GM18861 (cell line): ENCODE measurements around the gene C2CD4C.
"Not testable (repeated sequence)": the region's sequence is repeated elsewhere in the genome, so short reads cannot be mapped to it uniquely, and the experiment has no call there.

Experiments used
- ATAC-seq: cut with Tn5 transposase; IDR thresholded peaks from one replicate; pipeline ENCODE4 v1.9.1; 2021; ENCODE audit not compliant: unreplicated experiment

C2CD4C gene

DNA sequence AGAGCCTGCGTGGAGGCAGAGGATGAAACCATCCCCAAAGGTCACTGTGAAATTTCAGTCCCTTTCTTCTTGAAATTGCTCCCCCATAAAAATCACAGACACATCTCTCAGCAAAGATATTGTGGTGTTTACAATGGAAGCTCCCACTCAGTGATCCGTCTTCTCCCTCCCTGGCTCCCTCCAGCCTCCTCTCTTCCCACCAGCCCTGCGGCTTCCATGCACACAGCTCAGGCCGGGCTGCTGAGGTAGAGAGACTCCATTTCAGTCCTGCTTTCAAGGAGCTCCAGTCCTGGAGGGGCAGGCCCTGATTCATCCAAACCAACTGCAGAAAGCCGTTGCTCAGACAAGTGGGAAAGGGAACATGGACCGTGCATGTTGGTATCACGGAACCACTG lies 40.3 kb downstream of the C2CD4C start:
- ATAC-seq, result no peak

GRCh38 chr19:367963-368629 lies 40.9 kb downstream of the C2CD4C start:
- no peak for ATAC-seq

GRCh38 chr19:367561-367960 lies 41.4 kb downstream of the C2CD4C start:
- ATAC-seq, result no peak

- ATAC-seq, result no peak
Measured at GRCh38 chr19:366951-367350, 42.0 kb downstream of the C2CD4C start.

GRCh38 chr19:366205-366783 lies 42.7 kb downstream of the C2CD4C start:
- no peak for ATAC-seq

- ATAC-seq, result no peak
Measured at GRCh38 chr19:364496-365287, 44.3 kb downstream of the C2CD4C start.

GRCh38 chr19:362683-363082 lies 46.3 kb downstream of the C2CD4C start:
- ATAC-seq, result no peak

DNA sequence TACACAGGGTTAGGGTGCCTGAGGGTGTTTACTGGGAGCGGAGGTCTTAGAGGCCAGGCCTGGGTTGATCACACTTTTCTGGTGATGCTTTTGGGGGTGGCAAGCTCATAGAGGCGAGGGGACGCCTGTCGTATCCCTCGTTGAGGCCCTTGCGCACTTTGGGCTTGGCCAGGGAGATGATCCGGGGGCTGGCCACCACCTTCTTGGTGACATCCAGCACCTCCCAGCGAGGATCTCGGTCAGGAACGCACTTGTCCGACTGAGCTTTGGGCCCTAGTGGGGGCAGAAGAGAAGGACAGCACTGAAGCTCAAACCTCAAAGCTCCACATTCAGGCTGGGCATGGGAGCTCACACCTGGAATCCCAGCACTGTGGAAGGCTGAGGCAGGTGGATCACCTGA lies 46.8 kb downstream of the C2CD4C start:
- ATAC-seq, result no peak

DNA sequence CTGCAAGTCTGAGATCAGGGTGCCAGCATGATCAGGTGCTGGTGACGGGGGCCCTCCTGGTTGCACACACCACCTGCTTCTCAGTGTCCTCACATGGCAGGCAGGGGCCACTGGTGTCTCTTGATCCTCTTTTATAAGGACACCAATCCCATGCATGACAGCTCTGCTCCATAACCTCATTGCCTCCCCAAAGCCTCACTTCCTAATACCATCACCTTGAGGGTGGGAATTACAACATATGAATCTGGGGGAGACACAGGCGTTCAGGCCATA lies 49.4 kb downstream of the C2CD4C start:
- ATAC-seq, result no peak

GRCh38 chr19:355536-355935 lies 53.4 kb downstream of the C2CD4C start:
- ATAC-seq, result not testable (repeated sequence)
